ENCODE measurements around the gene UGT1A9. TPM values are rescaled to one million over a fixed set of nuclear protein-coding genes. Genes with fewer than 3 reads are reported as not detected.

Gene UGT1A9
- total and polyA plus RNA-seq, 2 of the 13 experiments (the other 11 are each of a cell fraction or from before 2014, with no cell fraction given), result 0.07 TPM; not detected in 1

DNA sequence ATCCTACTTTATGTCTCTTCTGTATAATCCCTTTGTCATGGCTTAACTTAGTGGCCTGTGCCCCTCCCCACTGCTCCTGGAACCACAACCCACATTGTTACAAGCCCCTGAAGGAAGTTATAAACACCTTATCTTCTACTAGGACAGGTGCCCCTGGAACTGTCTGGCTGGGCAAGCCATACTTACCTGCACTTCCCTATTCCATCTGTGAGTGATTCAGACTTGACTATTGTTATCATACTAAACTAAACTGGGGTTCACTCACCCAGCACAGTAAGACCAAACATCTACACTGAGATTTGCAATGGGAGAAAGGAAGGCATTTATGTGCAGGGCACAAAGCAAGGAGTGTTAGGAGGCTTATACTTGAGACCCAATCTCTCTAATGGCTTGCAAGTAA is 17.3 kb downstream of the UGT1A9 start:
- H3K27me3 ChIP-seq (ENCODE audit: control insufficient read depth in 1 of 2, insufficient read depth in 2 of 2, low read length in 2 of 2), result no peaks in the 10 kb centered on the region
- FAIRE-seq, result no peak
- no peaks in the 10 kb centered on the region for H3K36me3 ChIP-seq (replicated peaks in 1 of 2; ENCODE audit: control insufficient read depth in 1 of 2, insufficient read depth in 2 of 2, low read length in 2 of 2)
- intact Hi-C loops (cut with micrococcal nuclease; ENCODE audit: unreplicated experiment), result no loop called here
- POLR2A ChIA-PET, result no interaction called here
- no peak overlapping the region for H3K4me2 ChIP-seq (ENCODE audit: low read depth, low read length)
- no peak overlapping the region for H3K4me3 ChIP-seq (replicated peaks in 1 of 3; ENCODE audit: insufficient read depth in 1 of 3, low read depth in 2 of 3, low read length in 3 of 3)
- ATAC-seq, result no peak
- no peak overlapping the region for H3K9ac ChIP-seq (ENCODE audit: insufficient read depth, low read depth, low read length)
- no peaks in the 10 kb centered on the region for H3K79me2 ChIP-seq (ENCODE audit: insufficient read depth, low read length)
- TF ChIP-seq, protein P1, sequence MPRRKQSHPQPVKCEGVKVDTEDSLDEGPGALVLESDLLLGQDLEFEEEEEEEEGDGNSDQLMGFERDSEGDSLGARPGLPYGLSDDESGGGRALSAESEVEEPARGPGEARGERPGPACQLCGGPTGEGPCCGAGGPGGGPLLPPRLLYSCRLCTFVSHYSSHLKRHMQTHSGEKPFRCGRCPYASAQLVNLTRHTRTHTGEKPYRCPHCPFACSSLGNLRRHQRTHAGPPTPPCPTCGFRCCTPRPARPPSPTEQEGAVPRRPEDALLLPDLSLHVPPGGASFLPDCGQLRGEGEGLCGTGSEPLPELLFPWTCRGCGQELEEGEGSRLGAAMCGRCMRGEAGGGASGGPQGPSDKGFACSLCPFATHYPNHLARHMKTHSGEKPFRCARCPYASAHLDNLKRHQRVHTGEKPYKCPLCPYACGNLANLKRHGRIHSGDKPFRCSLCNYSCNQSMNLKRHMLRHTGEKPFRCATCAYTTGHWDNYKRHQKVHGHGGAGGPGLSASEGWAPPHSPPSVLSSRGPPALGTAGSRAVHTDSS (CRISPR knock-in tag; conservative IDR thresholded peaks at IDR 0.05), result no peak
- TF ChIP-seq TARDBP (CRISPR knock-in tag; IDR thresholded peaks at IDR 0.05) (no peak), ZNF720 (CRISPR knock-in tag; IDR thresholded peaks at IDR 0.05) (no peak), PBX2 (CRISPR knock-in tag; IDR thresholded peaks at IDR 0.05) (no peak), ZNF451 (CRISPR knock-in tag; IDR thresholded peaks at IDR 0.05) (no peak), NFAT5 (CRISPR knock-in tag; IDR thresholded peaks at IDR 0.05) (no peak), SP5 (CRISPR knock-in tag; IDR thresholded peaks at IDR 0.05; ENCODE audit: borderline replicate concordance, low read depth) (no peak), ZNF773 (CRISPR knock-in tag; IDR thresholded peaks at IDR 0.05; ENCODE audit: borderline replicate concordance) (no peak), DNMT1 (CRISPR knock-in tag; IDR thresholded peaks at IDR 0.05) (no peak), SNRNP70 (IDR thresholded peaks at IDR 0.05; ENCODE audit: low read depth, low read length) (no peak), ZNF253 (CRISPR knock-in tag; IDR thresholded peaks at IDR 0.05; ENCODE audit: borderline replicate concordance) (no peak)
- in situ Hi-C loops (cut with HindIII; ENCODE audit: extremely low pct_ligation_motif_present, low pct_unique_long_range_greater_than_20kb), result no loop called here
- H3K27ac ChIP-seq (ENCODE audit: extremely low read length, insufficient read depth, low read length), result no peak overlapping the region
- H2AFZ ChIP-seq (ENCODE audit: low read length), result no peak overlapping the region
- CTCF ChIA-PET (ENCODE audit: low intra/inter-chr PET ratio, low total read pairs), result no interaction called here
- no peaks in the 10 kb centered on the region for H4K20me1 ChIP-seq (ENCODE audit: insufficient read depth, low read length)
- no peaks in the 10 kb centered on the region for H3K9me3 ChIP-seq (ENCODE audit: low read length)
- BruUV-seq (replicated peaks), result no TSS peak
- peaks cover 5% of the 10 kb centered on the region for H3K4me1 ChIP-seq (ENCODE audit: insufficient read depth, low read length)
- no peak for DNase-seq (ENCODE audit: low spot score)
